ENCODE measurements around the gene TRHDE.

Gene TRHDE

DNA sequence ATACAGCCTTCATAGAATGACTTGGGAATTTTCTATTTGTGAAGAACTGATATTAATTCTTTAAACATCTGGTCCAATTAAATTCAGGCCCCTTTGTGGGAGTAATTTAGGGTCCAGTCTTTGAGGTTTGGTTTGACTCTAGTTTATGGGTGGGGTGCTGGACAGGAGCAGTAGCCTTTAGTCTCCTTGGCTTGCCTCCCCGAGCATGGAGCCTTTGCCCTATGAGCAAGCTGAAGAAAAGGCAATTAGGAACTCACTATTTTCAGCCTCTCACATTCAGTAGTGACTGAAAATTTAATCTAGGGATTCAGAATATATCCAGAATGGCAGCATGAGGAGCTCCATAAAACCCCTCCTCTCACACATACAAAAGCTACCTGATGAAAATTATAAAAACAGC is 161.1 kb downstream of the TRHDE start:
- in situ Hi-C loops (cut with HindIII; ENCODE audit: low sequenced_read_pairs): no loop called here

GRCh38 chr12:72434999-72435398 is 162.8 kb downstream of the TRHDE start:
- in situ Hi-C loops (cut with HindIII; ENCODE audit: low sequenced_read_pairs): no loop called here

- in situ Hi-C loops (cut with HindIII; ENCODE audit: low sequenced_read_pairs): no loop called here
Measured at GRCh38 chr12:72442217-72442616, 170.0 kb downstream of the TRHDE start.

GRCh38 chr12:72444125-72444524 is 172.0 kb downstream of the TRHDE start:
- in situ Hi-C loops (cut with HindIII; ENCODE audit: low sequenced_read_pairs): no loop called here

DNA sequence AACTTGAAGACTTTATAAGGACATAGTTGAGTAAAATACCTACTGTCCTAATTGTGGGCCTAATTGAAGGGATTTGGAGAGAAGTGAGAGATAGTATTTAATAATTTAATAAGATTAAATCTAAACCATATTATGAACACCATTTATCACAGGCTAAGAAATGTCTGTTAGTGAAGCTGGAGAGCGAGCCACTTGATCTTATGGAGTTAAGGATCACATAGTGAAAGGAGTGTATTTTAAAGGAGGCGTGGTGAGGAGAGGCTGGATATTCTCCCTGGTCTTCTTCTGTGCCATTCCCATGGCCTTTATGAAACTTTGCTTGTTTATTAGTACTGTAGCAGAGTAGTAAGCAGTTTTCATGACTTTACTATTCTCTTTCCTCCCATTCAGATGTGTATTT is 172.4 kb downstream of the TRHDE start:
- in situ Hi-C loops (cut with HindIII; ENCODE audit: low sequenced_read_pairs): no loop called here

DNA sequence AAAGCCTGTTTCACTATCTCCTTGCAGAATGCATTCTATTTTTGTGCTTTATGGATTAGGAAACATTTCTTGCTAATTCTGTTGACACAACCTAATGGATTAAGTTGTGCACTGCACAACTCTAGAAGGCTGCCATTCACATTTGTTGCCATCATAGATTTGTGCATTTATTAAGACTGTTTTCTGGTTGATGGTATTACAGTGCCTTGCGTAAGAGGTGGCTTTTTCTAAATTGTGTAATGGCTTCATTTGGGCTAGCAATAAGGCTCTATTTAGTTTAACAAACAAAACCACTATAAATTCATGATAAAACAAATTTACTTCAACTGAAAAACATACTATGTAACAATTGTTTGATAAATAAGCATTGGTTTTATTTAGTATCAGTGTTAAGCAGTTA is 175.9 kb downstream of the TRHDE start:
- in situ Hi-C loops (cut with HindIII; ENCODE audit: low sequenced_read_pairs): no loop called here

DNA sequence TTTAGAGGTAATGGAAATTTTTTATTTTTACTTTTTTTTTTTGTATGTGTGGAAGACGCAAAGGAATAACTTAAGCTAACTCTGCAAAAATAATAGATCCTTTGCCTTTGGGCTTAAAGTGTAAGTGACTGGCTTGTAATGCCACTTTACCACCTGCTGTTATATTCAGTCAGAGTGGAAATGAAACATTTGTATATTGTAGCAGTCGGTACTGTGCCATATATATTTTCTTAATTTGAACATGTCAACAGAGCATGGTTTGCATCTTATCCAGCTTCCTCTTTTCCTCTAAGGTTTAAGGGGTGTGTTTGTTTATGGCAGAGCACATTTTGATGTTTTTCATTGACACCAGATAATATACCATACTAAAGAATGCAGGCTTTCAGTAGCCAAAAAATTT is 176.6 kb downstream of the TRHDE start:
- in situ Hi-C loops (cut with HindIII; ENCODE audit: low sequenced_read_pairs): no loop called here

DNA sequence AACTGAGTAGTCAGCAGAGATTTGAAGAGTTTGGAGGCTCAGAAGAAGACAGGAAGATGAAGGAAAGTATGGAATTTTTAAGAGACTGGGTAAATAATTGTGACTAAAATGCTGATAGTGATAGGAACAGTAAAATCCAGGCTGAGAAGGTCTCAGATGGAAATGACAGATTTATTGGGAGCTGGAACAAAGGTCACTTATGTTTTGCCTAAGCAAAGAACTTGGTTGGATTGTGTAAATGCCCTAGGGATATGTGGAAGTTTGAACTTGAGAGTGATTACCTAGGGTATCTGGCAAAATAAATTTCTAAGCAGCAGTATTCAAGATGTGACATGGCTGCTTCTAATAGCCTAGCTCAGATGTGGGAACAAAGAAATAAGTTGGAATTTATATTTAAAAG is 180.9 kb downstream of the TRHDE start:
- in situ Hi-C loops (cut with HindIII; ENCODE audit: low sequenced_read_pairs): no loop called here

GRCh38 chr12:72453550-72453949 is 181.4 kb downstream of the TRHDE start:
- in situ Hi-C loops (cut with HindIII; ENCODE audit: low sequenced_read_pairs): no loop called here

DNA sequence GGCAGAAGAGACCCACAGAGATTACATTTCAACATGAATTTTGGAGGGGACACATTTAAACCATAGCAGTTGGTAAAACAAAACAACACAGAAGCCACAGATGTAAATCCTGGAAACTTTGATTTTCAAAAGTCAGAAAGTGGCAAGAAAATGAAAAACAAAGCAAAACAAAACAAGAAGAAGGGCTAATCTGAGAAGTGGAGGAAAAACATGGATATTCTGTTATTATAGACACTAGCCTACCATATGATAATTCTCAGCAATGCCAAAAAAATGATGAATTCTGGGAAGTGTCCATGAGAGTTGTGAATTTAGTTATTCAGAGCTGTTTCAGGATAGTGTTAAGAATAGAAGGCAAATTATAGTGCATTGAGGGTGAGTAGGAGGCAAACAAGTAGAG is 192.3 kb downstream of the TRHDE start:
- in situ Hi-C loops (cut with HindIII; ENCODE audit: low sequenced_read_pairs): no loop called here

DNA sequence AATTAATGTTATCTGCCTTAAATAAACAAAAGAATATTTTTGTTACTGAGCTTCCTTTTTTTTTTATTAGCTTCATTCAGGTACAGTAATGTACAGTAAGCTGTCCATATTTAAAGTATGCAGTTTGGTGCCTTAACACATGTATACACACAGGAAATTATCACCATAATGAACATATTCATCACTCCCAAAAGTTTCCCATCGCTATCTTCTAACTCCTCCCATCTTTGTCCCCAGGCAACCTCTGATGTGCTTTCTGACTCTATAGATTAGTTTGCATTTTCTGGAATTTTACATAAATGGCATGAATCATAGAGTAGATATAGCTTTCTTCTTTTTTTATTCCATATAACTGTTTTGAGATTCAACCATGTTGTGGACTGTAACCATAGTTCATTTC is 193.0 kb downstream of the TRHDE start:
- in situ Hi-C loops (cut with HindIII; ENCODE audit: low sequenced_read_pairs): no loop called here

DNA sequence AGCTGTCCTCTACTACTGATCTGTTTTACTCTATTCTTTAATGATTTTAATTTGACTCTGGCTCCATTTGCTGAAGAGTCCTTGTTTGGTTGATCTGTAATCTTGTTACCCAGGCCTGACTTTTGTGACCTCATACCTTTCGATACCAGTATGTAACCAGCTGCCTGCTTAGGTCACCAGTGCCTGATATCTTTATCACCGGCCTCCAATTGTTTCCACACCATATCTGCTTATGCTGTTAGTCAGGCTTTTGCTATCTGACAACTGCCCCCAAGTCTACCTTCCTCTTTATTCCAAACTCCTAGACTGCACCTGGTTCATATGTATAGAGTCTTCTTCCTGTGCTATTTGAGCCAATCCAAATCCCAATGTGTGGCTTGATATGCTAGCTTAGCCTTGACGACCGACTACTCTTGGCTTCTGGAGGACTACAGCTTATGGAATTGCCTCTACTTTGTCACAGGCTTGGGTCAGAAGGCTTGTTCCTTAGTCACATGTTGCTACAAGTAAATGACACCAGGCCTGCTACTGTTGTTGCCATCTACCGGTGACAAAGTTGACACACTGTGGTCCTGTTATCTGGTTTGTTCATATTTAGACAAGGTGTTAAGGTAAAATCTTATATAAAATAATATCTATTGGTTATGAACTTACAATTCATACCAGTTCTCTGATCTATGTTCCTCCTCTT is 193.9 kb downstream of the TRHDE start:
- in situ Hi-C loops (cut with HindIII; ENCODE audit: low sequenced_read_pairs): no loop called here

DNA sequence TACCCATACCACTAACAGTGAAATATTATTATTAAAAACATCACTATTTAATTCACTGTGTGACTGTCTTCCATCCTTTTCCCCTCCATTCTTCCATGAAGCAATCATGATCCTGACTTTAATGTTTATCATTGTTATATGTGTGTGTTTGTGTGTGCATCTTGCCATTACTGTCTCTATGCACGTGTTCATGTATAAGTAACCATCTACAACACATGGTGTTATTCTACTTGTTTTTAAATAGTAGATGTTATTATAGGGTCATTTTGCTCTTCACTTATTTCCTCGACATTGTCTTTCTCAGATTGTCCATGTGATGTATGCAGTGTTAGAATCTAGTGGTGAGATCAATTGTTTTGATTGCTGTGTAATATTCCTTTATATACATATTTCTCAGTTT is 195.8 kb downstream of the TRHDE start:
- in situ Hi-C loops (cut with HindIII; ENCODE audit: low sequenced_read_pairs): no loop called here

GRCh38 chr12:72468505-72468904 is 196.3 kb downstream of the TRHDE start:
- in situ Hi-C loops (cut with HindIII; ENCODE audit: low sequenced_read_pairs): no loop called here

DNA sequence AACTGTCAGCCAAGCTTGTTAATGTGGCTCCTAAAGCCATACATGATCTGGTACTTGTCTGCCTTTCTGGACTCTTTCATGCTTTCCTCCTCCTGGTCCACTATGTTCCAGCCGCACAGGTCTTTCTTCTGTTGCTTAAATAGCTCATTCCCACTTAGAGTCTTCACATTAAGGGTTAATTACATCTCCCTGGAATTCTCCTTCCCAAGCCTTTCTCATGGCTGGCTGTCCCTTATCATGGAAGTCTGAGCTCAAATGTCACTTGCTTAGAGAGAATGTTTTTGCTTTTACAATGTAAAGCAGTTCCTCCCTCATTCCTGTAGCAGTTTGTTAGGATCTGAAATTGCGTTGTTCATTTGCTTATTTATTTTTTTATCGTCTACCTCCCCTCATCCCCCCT is 199.6 kb downstream of the TRHDE start:
- in situ Hi-C loops (cut with HindIII; ENCODE audit: low sequenced_read_pairs): no loop called here

DNA sequence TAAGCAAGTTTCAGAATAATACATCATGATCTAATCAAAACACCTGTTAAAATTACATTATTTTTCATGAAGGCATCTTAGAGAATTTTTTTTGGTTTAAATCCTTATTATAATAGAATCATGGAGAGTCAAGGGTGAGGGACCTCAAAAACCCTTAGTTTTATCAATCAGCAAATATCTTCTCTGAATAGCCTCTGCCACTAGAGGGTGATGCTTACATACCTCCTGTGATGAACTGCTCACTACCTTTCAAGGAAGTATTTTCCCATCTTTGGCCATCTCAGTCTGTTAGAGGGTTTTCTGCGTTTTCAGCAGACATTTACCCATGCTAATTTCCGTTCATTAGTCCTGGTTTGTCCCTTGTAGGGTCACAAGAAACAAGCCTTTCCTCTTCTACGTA is 200.2 kb downstream of the TRHDE start:
- in situ Hi-C loops (cut with HindIII; ENCODE audit: low sequenced_read_pairs): no loop called here

DNA sequence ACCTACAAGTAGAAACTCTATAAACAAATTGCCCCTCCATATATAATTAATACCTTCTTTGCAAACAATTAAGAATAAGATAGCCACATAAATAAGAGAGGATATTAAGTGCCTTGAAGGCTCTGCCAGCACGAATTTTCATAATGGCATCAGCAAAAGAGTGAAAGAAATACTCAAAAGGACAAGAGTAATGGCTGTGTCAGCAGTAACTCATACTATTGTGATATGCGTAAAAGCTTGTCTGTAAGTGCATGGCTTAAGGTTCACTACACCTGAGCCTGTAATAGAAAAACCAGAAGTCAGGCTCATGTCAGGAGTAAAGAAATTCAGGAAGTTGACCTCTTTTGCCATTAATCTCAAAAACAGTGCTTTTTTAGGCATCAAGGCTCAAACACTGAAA is 204.1 kb downstream of the TRHDE start:
- in situ Hi-C loops (cut with HindIII; ENCODE audit: low sequenced_read_pairs): no loop called here

DNA sequence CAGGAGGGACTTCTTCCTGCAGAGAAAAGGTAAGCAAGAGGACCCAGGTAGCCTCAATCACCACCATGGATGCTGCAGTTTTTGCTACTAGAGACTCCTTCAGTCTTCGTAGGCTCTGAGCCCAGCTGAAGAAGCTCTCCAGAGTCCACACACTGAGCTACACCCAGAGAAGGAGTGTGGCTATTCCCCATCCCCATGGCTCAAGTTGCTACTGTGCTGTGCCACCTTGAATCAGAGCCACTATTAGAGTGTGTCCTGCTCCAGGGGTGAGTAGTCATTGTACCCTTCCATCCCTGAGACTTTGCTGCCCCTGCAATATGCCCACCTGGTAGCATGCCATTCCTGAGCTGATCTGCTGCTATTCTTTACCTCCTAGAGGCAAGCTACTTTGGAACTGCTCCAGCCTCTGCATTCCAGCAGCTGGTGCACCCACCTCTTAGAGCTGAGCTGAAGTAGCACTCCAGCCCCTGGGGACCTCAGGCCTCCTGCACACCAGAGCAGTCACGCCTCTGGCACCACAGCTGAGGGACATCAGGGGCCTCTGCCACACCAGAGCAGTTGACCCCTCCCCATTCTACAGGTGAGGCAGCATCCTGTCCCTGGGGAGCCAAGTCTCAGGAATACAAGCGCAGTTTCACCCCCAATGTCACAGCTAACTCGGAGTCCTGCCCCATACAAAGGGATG is 213.0 kb downstream of the TRHDE start:
- in situ Hi-C loops (cut with HindIII; ENCODE audit: low sequenced_read_pairs): no loop called here

GRCh38 chr12:72491426-72491825 is 219.3 kb downstream of the TRHDE start:
- in situ Hi-C loops (cut with HindIII; ENCODE audit: low sequenced_read_pairs): no loop called here

GRCh38 chr12:72493407-72493806 is 221.2 kb downstream of the TRHDE start:
- in situ Hi-C loops (cut with HindIII; ENCODE audit: low sequenced_read_pairs): no loop called here

GRCh38 chr12:72498354-72498753 is 226.2 kb downstream of the TRHDE start:
- in situ Hi-C loops (cut with HindIII; ENCODE audit: low sequenced_read_pairs): no loop called here

GRCh38 chr12:72499244-72499643 is 227.1 kb downstream of the TRHDE start:
- in situ Hi-C loops (cut with HindIII; ENCODE audit: low sequenced_read_pairs): no loop called here

GRCh38 chr12:72502546-72502945 is 230.4 kb downstream of the TRHDE start:
- in situ Hi-C loops (cut with HindIII; ENCODE audit: low sequenced_read_pairs): no loop called here
